HG03039 (cell line): Measurements from ENCODE around the gene DMKN.
"Not testable (repeated sequence)": the region's sequence is repeated elsewhere in the genome, so short reads cannot be mapped to it uniquely, and the experiment has no call there.

Experiments used
- ATAC-seq: cut with Tn5 transposase; IDR thresholded peaks from one replicate; pipeline ENCODE4 v1.9.1; 2021; ENCODE audit warnings: mild to moderate bottlenecking, moderate library complexity; ENCODE audit not compliant: unreplicated experiment

Gene DMKN

DNA sequence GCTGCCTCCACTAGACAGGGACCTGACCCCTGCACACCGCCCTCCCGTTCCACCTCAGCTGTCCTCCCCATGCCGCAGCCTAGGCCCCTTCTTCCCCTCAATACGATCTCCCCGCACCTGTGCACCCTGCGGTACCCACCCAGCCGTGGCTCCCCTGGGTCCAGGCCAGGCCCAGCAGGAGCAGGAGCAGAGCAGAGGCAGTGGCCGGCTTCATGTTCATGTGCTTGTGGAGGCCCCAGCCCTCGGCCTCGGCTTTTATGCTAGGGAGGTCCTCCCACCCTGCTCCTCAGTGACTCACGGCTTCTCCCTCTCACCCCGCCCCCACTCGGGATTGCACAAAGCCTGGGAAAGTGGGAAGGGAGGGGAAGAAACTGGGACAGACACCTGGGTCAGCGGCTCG is 11.8 kb downstream of the DMKN start:
- ATAC-seq: no peak

DNA sequence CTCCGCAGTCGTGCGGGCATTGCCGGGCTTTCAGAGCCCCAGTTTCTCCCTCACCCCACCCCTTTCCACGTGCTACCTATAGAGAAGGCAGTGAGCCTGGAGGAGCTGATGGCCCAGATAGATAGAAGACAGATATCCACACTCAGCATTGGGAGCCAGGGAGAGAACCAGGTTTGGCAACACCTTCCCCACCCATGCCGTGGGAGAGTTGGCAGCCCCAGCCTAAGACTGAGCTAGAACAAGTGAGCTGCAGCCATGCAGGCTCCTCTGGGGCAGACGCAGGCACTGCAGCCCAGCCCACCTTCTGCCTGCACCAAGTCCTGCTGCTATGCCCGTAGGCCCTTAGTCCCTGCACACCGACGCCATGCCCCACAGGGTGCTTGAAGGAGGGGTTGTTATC is 12.8 kb downstream of the DMKN start:
- no peak for ATAC-seq

DNA sequence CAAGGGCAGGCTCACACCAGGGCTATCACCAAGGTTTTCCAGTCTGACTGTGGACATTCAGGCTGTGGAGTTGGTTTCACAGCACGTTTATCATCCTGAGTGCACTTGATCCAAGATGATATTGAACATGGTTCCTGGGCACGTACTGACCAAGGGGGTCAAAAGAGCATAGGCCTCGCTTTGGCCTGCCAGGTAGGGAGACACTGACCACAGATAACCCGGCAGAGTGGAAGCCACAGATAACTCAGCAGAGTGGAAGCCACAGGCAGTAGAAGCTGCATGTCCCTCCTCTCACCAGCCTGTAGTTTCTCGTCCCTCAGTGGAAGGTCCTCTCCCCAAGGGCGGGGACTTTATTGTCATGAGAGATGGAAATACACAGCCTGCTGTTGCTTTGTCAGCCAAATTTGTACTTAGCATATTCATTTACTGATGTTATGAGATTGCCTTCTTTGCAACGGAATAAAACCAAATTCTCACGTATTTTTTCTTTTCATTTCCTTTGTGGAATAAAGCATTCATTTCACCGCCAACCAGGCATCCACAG is 14.4 kb downstream of the DMKN start:
- no peak for ATAC-seq

DNA sequence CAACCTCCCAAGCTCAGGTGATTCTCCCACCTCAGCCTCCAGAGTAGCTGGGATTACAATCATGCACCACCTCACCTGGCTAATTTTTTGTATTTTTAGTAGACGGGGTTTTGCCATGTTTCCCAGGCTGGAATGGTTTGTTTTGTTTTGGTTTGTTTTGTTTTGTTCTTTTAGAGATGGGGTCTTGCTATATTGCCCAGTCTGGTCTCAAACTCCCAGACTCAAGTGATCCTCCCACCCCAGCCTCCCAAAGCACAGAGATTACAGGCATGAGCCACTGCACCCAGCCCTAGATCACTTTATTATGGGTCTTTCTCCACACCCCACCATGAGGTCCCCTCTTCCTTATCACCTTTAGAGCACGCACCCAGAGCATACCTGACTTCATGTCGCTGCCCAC is 15.2 kb downstream of the DMKN start:
- no peak for ATAC-seq

DNA sequence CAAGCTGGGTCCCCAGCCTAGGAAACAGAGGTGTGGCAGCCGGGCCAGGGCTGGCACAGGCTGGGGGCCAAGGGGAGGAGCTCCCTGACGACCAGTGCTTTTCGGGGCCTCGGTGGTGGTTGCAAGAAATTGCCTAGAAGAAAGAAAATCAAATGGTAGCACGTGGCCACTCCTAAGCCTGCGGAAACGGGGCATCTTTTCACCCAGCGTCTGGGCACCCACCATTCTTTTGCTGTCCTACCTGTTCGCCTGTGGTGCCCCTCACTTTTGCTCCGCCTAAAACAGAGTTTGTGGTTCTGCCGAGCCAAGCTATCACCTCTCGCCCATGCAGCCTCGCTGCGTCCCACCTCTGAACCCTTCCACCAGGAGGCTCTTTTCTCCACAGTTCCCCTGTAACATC is 16.0 kb downstream of the DMKN start:
- ATAC-seq: no peak

DNA sequence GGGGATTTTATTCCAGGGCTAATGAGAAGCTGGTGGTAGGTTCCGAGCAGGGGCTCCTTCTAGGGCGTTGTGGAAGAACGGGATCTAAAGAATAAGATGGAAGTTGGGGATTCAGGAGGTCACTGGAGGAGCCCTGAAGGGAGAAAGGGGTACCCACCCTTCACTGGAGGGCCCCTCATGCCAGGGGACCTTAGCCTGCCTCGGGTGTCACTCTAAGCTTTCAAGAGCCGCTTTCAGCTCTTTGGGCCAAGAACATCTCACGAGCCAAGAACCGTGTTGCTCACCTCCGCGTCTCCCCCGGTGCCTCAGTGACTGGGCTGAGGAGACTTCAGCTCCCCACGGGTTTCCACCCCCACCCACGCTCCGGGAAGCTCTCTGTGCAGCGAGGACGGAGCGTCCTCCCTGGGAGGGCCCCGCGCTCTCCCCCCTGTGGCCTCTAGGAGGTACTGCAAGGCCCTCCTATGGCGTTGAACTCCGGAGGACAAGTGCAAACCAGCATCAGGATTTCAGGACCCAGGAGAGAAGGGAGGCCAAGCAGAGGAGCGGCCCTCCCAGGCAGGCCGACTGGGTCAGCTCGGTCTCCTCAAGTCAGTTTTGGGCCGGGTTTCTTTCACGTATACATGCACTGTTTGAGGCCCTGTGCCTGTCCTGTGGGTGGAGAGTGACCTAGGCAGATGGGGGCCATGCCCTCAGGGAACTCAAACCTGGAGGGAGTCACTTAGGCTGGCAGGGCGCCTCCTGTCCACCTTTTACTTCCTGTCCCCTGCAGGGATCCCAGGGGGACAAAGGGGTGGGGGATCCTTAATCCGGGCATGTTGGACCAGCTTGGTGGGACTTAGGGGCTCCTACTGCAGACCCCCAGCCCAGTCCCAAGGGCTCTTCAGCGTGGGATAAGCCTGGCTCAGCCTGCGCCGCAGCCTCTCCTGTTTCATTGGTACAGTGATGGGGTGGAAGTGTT is 18.1 kb downstream of the DMKN start:
- no peak for ATAC-seq

DNA sequence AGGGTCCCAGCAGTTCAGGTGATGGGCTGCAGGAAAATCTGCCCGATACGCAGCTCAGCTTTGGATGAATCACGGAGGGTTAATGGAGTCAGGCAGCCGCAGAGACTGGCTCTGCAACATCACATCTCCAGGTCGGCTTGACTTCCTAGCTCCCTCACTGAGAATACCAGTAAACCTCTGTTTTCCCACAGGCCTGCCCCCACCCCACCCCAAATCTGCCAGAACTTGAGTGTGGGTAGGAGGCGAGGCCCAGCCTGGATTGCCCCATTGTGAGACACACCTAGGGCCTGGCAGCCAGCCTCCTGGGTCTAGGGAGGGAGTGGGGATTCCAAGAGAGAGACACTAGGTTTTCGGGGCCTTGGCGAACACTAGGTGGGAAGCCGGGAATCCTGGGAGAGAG is 19.5 kb downstream of the DMKN start:
- ATAC-seq: no peak

DNA sequence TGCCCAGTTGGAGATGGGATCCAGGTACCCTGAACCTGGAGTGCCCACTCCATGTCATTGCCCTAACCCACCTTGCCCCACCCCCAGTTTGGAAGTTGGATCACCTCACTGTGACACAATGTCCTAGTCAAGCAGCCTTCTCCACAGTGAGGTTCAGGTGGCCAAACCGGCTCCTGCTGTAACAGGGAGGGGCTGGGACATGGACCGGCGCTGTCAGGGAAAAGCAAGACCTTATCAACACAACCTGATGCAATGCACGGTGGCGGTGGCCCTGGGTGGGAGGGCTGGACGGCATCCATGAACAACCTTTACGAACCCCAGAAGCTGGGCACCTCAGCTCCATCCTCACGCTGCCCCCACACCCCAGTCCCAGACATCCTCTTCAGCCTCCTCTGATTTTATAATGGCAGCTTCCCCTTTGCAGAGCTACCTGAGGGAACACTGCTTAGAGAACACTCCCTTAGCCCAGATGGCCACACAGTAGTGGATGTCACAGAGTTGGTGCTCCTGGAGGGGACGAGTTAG is 21.6 kb downstream of the DMKN start:
- no peak for ATAC-seq

DNA sequence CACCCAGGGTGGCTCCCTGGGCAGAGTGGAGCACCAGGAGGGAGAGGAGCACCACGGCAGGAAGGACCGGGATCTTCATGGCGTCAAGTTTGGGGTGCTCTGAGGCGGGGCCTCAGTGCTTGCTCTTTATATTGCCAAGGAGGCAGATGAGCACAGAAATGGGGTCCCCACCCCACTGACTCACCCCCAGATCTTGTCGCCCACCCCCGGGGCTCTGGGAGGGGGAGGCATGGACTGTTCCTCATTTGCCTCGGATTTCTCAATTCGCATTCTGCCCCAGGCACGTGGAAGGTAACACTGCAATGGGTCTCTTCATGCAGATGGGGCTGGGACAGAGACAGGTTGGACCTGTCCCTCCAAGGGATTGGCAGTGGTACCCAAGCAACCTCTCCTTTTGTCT is 23.1 kb downstream of the DMKN start, which contains the start of gene KRTDAP:
KRTDAP (minus strand) TSS at position 101 of the 400 bp plus-strand sequence; CDS start at position 79, 22 bp downstream.
- ATAC-seq: no peak

DNA sequence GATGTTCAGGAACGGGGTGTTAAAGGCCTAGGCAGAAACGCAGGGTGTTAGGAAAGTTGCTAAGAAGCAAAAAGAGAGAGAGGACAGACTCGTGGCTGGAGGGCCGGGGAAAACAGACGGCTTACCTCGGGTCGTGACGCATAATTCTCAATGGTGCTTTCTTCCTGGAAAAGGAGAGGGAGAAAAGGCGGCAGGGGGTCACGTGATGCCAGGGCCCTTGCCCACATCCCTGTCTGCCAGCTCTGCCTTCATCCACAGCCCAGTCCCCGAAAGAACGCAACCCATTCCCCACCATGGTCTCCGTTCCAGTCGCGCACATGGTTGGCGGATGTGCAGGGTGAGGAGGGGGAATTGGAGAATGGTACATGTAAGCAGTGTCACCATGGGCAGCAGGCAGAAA is 24.8 kb downstream of the DMKN start:
- ATAC-seq: no peak

DNA sequence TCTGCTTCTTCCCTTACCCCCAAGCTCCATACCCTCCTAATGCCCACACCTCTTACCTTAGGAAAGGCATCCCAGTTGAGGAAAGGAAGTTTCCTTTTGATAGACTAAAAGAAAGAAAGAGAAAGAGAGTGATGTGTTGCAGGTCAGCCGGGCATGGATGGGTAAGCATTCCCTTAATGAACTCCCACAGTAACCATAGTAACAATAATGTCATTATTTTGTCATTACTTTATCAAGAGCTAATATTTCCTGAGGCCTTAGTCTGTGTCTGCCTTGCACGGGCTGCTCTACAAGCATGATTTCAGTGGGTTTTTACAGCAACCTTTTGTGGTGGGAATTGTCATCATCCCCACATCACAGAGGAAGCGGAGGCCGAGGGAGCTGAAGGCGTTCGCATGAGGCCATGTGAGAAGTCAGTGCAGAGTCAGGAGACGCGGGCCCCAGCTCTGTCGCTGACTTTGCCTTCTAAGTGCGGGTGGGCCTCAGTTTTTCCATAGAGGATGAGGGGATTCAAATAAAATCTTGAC is 25.7 kb downstream of the DMKN start:
- ATAC-seq: no peak

DNA sequence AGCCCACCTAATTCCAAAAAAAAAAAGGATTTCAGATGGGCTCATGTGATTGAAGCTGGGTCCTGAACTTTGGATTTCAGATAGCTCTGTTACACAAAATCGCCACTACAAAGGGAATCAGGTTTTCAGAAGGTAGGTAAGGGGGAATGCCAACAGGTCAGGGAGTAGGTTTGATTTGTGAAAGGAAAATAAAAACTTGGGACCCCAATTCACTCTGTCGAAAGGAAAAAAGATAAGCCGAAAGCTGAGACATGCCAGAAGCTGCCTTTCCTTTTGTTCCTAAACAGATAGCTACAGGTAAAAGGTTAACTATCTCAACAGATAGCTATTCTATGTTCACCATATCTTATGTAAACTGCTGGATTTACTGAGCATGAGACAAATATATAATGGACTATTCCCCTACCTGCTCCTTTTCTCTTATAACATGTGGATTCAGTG is 27.2 kb downstream of the DMKN start:
- no peak for ATAC-seq

DNA sequence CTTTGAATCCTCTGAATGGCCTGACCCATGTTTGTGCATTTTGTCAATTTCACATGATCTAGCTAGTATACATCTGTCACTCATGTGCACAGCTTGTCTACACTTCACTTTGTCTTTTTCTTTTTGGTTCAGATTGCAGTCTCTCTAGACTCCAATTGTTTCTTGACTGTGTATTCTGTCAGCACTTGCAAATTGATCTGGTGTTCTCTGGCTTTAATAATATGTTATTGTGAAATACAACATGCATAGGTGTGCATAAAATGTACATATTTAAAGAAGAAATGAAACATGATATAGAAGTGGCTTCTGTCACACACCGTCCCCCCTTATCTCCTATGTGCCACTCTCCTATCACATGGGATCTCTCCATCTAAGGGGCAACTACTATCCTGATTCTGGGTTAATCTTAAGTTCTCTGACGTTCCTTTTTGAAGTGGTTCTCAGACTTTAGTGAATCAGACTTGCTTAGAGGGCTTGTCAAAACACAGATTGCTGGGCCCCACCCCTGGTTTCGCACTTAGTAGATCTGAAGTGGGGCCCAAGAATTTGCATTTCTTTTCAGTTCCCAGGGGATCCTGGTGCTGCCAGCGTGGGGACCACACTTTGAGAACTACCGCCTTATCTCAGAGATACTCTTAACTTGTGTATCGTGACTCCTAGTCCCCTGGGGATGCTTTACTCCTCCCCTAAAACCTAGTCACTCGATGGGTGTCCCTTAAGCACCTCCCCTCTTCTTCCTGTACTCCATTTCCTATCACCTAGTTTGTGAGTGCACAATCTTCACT is 29.0 kb downstream of the DMKN start:
- ATAC-seq: no peak

DNA sequence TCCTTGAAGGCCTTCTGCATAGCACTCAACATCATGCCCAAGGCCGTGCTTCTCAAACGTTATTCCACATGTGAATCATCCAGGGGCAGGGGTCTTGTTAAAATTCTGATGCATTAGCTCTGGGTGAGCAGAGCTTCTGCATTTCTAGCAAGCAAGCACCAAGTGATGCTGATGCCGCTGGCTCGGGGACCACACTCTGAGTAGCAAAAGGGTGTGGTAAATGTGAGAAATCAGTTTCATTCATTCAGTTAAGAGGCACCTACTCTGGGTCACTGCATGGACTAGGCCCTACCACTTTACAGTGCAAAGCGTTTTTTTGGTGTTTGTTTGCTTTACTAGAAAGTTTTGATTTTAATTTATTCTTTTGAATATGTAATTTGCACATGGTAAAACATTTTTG is 30.4 kb downstream of the DMKN start:
- no peak for ATAC-seq

DNA sequence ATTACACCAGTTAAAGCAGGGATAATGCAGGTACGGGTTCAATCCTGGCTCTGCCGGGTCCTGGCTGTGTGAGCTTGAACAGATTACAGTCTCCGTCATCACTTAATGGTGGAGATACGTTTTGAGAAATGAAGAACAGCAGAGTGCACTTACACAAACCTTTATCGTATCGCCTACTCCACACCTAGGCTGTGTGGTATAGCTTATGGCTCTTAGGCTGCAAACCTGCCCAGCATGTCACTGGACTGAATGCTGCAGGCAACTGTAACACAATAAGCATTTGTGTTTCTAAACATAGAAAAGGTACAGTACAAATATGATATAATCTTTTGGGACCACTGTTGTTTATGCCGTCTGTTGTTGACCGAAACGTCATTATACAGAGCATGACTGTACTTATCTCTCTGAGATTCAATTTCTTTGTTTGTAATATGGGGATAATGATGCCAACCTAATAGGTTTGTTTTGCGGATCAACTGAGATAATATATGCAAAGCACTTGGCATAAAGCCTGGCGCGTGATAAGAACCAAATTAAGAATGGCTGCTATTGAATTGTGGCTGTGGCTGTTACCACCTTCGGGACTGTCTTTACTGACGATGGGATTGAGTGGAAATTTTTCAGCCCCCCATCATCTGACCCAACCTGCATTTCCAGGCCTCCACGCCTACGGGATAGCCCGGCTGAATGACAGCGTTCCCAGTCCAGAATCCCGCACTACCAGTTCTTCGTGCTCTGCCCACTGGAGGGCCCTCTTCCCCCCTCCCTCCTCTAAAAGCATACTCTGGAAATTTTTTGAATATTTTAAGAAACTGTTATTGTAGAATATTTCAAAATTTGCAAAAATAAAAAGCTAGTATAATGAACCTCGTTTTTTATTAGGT is 34.4 kb downstream of the DMKN start:
- no peak for ATAC-seq

DNA sequence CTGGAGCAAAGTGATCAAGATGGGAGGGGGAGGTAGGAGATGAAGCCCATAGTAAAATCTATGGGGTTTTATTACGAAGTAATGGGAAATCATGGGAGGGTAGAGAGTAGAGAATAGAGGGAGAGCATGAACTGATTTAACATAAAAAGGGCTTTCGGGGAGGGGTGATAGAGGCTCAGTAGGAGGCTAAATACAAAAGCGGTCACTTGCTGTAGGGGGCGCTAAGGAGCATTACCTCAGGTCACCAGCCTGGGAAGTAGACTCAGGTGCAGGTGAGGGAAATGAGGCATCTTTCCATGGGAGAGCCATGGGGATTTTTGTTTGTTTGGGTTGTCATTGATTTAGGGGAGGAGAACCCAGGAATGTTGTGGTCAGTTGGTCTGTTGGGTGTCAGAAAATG is 37.3 kb downstream of the DMKN start:
- ATAC-seq: no peak

DNA sequence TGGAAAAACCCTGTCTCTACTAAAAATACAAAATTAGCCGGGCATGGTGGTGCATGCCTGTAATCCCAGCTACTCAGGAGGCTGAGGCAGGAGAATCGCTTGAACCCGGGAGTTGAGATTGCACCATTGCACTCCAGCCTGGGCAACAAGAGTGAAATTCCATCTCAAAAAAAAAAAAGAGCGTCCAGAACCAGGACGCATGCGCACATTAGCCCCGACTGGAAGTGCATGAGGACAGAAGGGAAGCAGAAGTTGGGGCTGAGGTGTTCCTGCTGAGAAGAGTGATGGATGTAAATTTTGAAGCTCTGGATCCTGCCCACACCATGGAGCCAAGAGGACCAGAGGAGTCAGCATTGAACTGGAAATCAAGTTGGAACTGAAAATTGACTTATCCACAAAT is 38.9 kb downstream of the DMKN start:
- ATAC-seq: not testable (repeated sequence)

DNA sequence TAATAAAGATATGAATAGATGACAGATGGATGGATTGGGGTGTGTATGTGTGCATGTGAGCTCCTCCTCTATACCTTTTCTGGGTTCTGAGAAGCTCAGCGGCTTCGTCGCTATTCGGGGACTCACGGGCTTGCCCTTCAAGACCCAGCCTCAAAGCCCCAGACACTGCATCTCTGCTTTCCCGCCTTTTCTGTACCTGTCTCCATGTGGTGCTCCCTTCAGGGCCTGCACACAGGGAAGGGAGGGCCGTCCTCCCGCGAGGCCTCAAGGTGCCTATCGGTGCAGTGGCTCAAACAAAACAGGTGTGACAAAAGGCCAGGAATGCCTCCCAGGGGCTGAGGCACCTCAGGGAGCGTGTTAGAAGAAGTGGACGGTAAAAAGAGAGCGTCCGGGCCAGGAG is 39.3 kb downstream of the DMKN start:
- ATAC-seq: no peak

DNA sequence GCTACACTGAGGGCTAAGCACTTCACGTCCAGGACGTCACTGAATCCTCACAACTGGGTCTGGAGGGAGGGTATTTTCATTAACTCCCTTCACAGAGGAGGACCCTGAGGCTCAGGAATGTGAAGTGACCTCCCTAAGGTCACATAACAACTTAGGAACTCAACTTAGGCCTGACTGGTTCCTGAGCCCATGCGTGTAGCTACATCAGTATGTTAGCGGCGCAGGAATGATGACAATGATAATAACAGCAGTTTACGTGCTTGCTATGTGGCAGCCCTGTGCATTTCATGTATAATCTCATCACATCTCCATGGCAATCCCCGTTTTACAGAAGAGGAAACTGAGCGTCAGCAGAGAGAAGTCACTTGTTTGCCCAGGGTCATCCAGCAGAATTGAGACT is 41.5 kb downstream of the DMKN start:
- ATAC-seq: no peak

DNA sequence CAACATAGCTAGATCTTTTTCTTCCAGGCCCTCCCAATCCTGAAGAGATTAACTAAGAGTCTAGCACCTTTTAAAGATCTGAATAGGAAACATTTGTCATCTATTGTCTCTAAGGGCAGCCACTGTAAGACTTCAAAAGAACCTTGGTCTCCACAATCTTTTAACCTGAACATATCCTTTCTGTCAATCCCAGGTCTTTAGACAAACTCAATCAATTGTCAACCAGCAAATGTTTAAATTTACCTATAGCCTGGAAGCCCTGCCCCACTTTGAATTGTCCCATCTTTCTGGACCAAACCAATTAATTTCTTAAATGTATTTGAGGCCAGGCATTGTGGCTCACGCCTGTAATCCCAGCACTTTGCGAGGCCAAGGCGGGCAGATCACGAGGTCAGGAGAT is 42.4 kb downstream of the DMKN start:
- not testable (repeated sequence) for ATAC-seq
